GM23338 (cell line): ENCODE results near the gene AP5S1. TPM values are rescaled to one million over a fixed set of nuclear protein-coding genes. Genes with fewer than 3 reads are reported as not detected.

Source experiments
- ATAC-seq: fragments of 200-7000 bp; cut with Tn5 transposase; 3 replicates; pipeline ENCODE4 v1.9.1; 2020
- DNase-seq: peaks from one replicate; pipeline ENCODE4 v3.0.0-alpha.2; 2015; ENCODE audit warnings: low spot score
- H2AFZ ChIP-seq: fragments of 200-600 bp; sonication (generic); 2 replicates; pipeline ENCODE4 v1.8.0; 2016; ENCODE audit warnings: antibody characterized with exemption, mild to moderate bottlenecking, moderate library complexity
- H3F3A ChIP-seq: fragments of 200-600 bp; sonication (generic); replicated peaks from 2 replicates; pipeline ENCODE4 v1.8.0; 2017; ENCODE audit warnings: antibody characterized with exemption, mixed run types, low read depth
- H3K27ac ChIP-seq: fragments of 200-600 bp; sonication (generic); 2 replicates; pipeline ENCODE4 v1.6.1; 2016; ENCODE audit warnings: low read depth
- H3K27me3 ChIP-seq: fragments of 200-600 bp; sonication (generic); 2 replicates; pipeline ENCODE4 v1.8.0; 2016; ENCODE audit warnings: mild to moderate bottlenecking, mixed run types, moderate library complexity; ENCODE audit not compliant: insufficient read depth
- H3K36me3 ChIP-seq: fragments of 200-600 bp; sonication (generic); 2 replicates; pipeline ENCODE4 v1.8.0; 2016; ENCODE audit warnings: mild to moderate bottlenecking; ENCODE audit not compliant: insufficient read depth
- H3K4me1 ChIP-seq: fragments of 200-600 bp; sonication (generic); 2 replicates; pipeline ENCODE4 v1.8.0; 2016; ENCODE audit warnings: mild to moderate bottlenecking, moderate library complexity; ENCODE audit not compliant: insufficient read depth
- H3K4me2 ChIP-seq: fragments of 200-600 bp; sonication (generic); 2 replicates; pipeline ENCODE4 v1.7.1; 2017; ENCODE audit warnings: mixed run types
- H3K4me3 ChIP-seq: fragments of 200-600 bp; sonication (generic); 2 replicates; pipeline ENCODE4 v1.6.1; 2016; ENCODE audit warnings: mixed run types
- H3K79me2 ChIP-seq: fragments of 200-600 bp; sonication (generic); replicated peaks from 2 replicates; pipeline ENCODE4 v1.8.0; 2017; ENCODE audit warnings: mild to moderate bottlenecking; ENCODE audit not compliant: insufficient read depth
- H3K9me2 ChIP-seq: fragments of 200-600 bp; sonication (generic); 2 replicates; pipeline ENCODE4 v1.8.0; 2017; ENCODE audit not compliant: insufficient read depth
- H4K20me1 ChIP-seq: fragments of 200-600 bp; sonication (generic); replicated peaks from 2 replicates; pipeline ENCODE4 v1.8.0; 2017; ENCODE audit warnings: mild to moderate bottlenecking; ENCODE audit not compliant: insufficient read depth
- H3K27ac Mint-ChIP-seq: 2 replicates; pipeline ENCODE4 v1.8.0; 2020; ENCODE audit warnings: inconsistent platforms, mild to moderate bottlenecking, moderate library complexity, mixed read lengths
- H3K27me3 Mint-ChIP-seq: 3 replicates; pipeline ENCODE4 v1.8.0; 2022; ENCODE audit warnings: low read depth, mild to moderate bottlenecking, moderate library complexity, mixed read lengths, inconsistent platforms; ENCODE audit not compliant: insufficient read depth, poor library complexity
- H3K36me3 Mint-ChIP-seq: 3 replicates; pipeline ENCODE4 v1.8.0; 2021; ENCODE audit warnings: low read depth, mild to moderate bottlenecking, inconsistent platforms, moderate library complexity, mixed read lengths
- H3K4me1 Mint-ChIP-seq: 3 replicates; pipeline ENCODE4 v1.8.0; 2020; ENCODE audit warnings: mild to moderate bottlenecking, inconsistent platforms, mixed read lengths
- H3K4me3 Mint-ChIP-seq: 3 replicates; pipeline ENCODE4 v1.8.0; 2021; ENCODE audit warnings: moderate library complexity, mild to moderate bottlenecking, inconsistent platforms, mixed read lengths
- H3K9me3 Mint-ChIP-seq: 3 replicates; pipeline ENCODE4 v1.8.0; 2020; ENCODE audit warnings: moderate library complexity, mild to moderate bottlenecking, inconsistent platforms, mixed read lengths
- CREB1 ChIP-seq: fragments of 250-450 bp; sonication (Bioruptor Pico); IDR thresholded peaks from 2 replicates; pipeline ENCODE4 v1.5.0; 2020; ENCODE audit warnings: low read depth, mild to moderate bottlenecking, moderate library complexity
- CTCF ChIP-seq, 2 experiments: fragments of 200-600 bp in 1 of 2; sonication (generic) in 1 of 2; conservative IDR thresholded peaks; 2 replicates each; pipeline versions ENCODE4 v1.5.1 to v1.6.1; 2016 to 2017; ENCODE audit warnings: antibody characterized with exemption in 2 of 2, low read depth in 2 of 2, mild to moderate bottlenecking in 2 of 2, moderate library complexity in 1 of 2
- EZH2 ChIP-seq: fragments of 200-600 bp; sonication (generic); IDR thresholded peaks from one replicate; pipeline ENCODE4 v1.8.0; 2017; ENCODE audit warnings: antibody characterized with exemption, mild to moderate bottlenecking, low read depth; ENCODE audit not compliant: unreplicated experiment
- EZH2phosphoT487 ChIP-seq: fragments of 200-600 bp; sonication (generic); IDR thresholded peaks from one replicate; pipeline ENCODE4 v1.8.1; 2018; ENCODE audit warnings: antibody characterized with exemption; ENCODE audit not compliant: unreplicated experiment
- JUNB ChIP-seq: IDR thresholded peaks from one replicate; pipeline ENCODE4 v1.6.1; 2016; ENCODE audit warnings: antibody characterized with exemption; ENCODE audit not compliant: unreplicated experiment
- NANOG ChIP-seq: IDR thresholded peaks from 2 replicates; pipeline ENCODE4 v1.6.1; 2016; ENCODE audit warnings: antibody characterized with exemption, borderline replicate concordance
- POLR2AphosphoS5 ChIP-seq: IDR thresholded peaks from 2 replicates; pipeline ENCODE4 v1.6.1; 2016; ENCODE audit warnings: antibody characterized with exemption, low read depth
- STAT1 ChIP-seq: IDR thresholded peaks from one replicate; pipeline ENCODE4 v1.6.1; 2016; ENCODE audit warnings: antibody characterized with exemption; ENCODE audit not compliant: unreplicated experiment
- ZNF114 ChIP-seq: fragments of 250-450 bp; sonication (Bioruptor Pico); IDR thresholded peaks from 2 replicates; pipeline ENCODE4 v1.5.0; 2020; ENCODE audit warnings: mild to moderate bottlenecking, moderate library complexity
- ZNF331 ChIP-seq: fragments of 250-450 bp; sonication (Bioruptor Pico); IDR thresholded peaks from 2 replicates; pipeline ENCODE4 v1.5.0; 2020; ENCODE audit warnings: low read depth, mild to moderate bottlenecking, moderate library complexity
- ZNF462 ChIP-seq: fragments of 250-450 bp; sonication (Bioruptor Pico); IDR thresholded peaks from 2 replicates; pipeline ENCODE4 v1.5.0; 2020; ENCODE audit warnings: mild to moderate bottlenecking, moderate library complexity
- polyA plus RNA-seq: library from polyadenylated mRNA; unstranded; fragments of >200 nt; fragmentation: Nextera tagmentation; extraction: Ambion mirVana; gene quantifications from 2 replicates; pipeline ENCODE4 v1.2.1, GENCODE V29; 2016
- total RNA-seq: library from RNA; depleted of rRNA; stranded (reverse); fragments of >200 nt; shearing (Covaris generic); gene quantifications from 2 replicates; pipeline ENCODE4 v1.2.3, GENCODE V29; 2014
- TF ChIP-seq, protein P1 (sequence below): IDR thresholded peaks from one replicate; pipeline ENCODE4 v1.6.1; 2018; ENCODE audit warnings: antibody characterized with exemption; ENCODE audit not compliant: unreplicated experiment
- TF ChIP-seq, protein P2 (sequence below): IDR thresholded peaks from 2 replicates; pipeline ENCODE4 v1.6.1; 2016; ENCODE audit warnings: antibody characterized with exemption

The AP5S1 gene
- total and polyA plus RNA-seq, 2 experiments from 2014 or later: 1.8 to 2.8 TPM

DNA sequence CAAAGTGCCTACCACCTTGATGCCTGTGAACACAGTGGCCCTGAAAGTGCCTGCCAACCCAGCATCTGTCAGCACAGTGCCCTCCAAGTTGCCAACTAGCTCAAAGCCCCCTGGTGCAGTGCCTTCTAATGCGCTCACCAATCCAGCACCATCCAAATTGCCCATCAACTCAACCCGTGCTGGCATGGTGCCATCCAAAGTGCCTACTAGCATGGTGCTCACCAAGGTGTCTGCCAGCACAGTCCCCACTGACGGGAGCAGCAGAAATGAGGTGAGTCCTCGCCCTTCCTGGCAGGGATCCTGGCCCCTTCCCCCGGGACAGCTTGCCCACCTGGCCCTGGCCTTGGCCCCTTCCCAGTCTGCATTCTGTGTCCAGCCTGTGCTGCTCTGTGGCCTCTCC, 44.2 kb downstream of the AP5S1 start:
- H3K36me3 Mint-ChIP-seq: peaks cover 44% of the 10 kb centered on the region
- Histone ChIP-seq H3K9me2 (no peaks in the 10 kb centered on the region), H2AFZ (no peak overlapping the region), H3K79me2 (no peaks in the 10 kb centered on the region), H3K4me2 (no peak overlapping the region), H3F3A (no peaks in the 10 kb centered on the region), H3K27me3 (no peaks in the 10 kb centered on the region), H3K4me1 (no peaks in the 10 kb centered on the region), H3K27ac (no peak overlapping the region), H3K36me3 (peaks cover 7% of the 10 kb centered on the region), H3K4me3 (no peak overlapping the region), H4K20me1 (no peaks in the 10 kb centered on the region)
- no peak for TF ChIP-seq STAT1
- TF ChIP-seq POLR2AphosphoS5: no peak
- no peak for TF ChIP-seq ZNF462 (CRISPR knock-in tag)
- TF ChIP-seq, protein P1, sequence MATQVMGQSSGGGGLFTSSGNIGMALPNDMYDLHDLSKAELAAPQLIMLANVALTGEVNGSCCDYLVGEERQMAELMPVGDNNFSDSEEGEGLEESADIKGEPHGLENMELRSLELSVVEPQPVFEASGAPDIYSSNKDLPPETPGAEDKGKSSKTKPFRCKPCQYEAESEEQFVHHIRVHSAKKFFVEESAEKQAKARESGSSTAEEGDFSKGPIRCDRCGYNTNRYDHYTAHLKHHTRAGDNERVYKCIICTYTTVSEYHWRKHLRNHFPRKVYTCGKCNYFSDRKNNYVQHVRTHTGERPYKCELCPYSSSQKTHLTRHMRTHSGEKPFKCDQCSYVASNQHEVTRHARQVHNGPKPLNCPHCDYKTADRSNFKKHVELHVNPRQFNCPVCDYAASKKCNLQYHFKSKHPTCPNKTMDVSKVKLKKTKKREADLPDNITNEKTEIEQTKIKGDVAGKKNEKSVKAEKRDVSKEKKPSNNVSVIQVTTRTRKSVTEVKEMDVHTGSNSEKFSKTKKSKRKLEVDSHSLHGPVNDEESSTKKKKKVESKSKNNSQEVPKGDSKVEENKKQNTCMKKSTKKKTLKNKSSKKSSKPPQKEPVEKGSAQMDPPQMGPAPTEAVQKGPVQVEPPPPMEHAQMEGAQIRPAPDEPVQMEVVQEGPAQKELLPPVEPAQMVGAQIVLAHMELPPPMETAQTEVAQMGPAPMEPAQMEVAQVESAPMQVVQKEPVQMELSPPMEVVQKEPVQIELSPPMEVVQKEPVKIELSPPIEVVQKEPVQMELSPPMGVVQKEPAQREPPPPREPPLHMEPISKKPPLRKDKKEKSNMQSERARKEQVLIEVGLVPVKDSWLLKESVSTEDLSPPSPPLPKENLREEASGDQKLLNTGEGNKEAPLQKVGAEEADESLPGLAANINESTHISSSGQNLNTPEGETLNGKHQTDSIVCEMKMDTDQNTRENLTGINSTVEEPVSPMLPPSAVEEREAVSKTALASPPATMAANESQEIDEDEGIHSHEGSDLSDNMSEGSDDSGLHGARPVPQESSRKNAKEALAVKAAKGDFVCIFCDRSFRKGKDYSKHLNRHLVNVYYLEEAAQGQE: no peak
- TF ChIP-seq CREB1: no peak
- TF ChIP-seq NANOG: no peak
- no peak for TF ChIP-seq JUNB
- TF ChIP-seq EZH2: no peak
- no peak for TF ChIP-seq EZH2phosphoT487
- TF ChIP-seq ZNF331: no peak
- TF ChIP-seq, protein P2, sequence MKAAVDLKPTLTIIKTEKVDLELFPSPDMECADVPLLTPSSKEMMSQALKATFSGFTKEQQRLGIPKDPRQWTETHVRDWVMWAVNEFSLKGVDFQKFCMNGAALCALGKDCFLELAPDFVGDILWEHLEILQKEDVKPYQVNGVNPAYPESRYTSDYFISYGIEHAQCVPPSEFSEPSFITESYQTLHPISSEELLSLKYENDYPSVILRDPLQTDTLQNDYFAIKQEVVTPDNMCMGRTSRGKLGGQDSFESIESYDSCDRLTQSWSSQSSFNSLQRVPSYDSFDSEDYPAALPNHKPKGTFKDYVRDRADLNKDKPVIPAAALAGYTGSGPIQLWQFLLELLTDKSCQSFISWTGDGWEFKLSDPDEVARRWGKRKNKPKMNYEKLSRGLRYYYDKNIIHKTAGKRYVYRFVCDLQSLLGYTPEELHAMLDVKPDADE: no peak
- no peak for TF ChIP-seq ZNF114 (CRISPR knock-in tag)
- no peak for TF ChIP-seq CTCF (conservative IDR thresholded peaks at IDR 0.05; ENCODE audit: low read depth in 2 of 2)
- H3K27me3 Mint-ChIP-seq: peaks cover 10% of the 10 kb centered on the region
- no peaks in the 10 kb centered on the region for H3K4me1 Mint-ChIP-seq
- ATAC-seq: no peak
- H3K9me3 Mint-ChIP-seq: peaks cover 13% of the 10 kb centered on the region; the same call in 2 of the 3 replicates
- no peak for DNase-seq
- H3K4me3 Mint-ChIP-seq: no peak overlapping the region
- H3K27ac Mint-ChIP-seq: no peak overlapping the region
